Adrenal gland (tissue), 12 donors: ENCODE data around the gene SZT2. TPM values are rescaled to one million over a fixed set of nuclear protein-coding genes. Genes with fewer than 3 reads are reported as not detected.
A peak's percentile ranks its signal among the peaks of the same experiment; 100 is the strongest.

Experiments used
- DNase-seq, 7 donors: peaks; one replicate each; pipeline ENCODE4 v3.0.0-alpha.2; 2019 to 2020
- H3K27ac ChIP-seq, 5 donors: fragments of 200-600 bp; sonication (generic) in 4 of 5; 1 replicate in 3 of 5; 2 replicates in 2 of 5; pipeline versions ENCODE4 v1.5.1 to v1.8.0; 2016 to 2020; ENCODE audit warnings: mild to moderate bottlenecking in 1 of 5
- H3K27me3 ChIP-seq: fragments of 200-600 bp; 2 replicates; pipeline ENCODE4 v1.8.0; 2021
- H3K36me3 ChIP-seq, 2 donors: fragments of 200-600 bp; replicated peaks in 1 of 2; 1 replicate in 1 of 2; 2 replicates in 1 of 2; pipeline versions ENCODE4 v1.5.1 to v1.8.0; 2018 to 2022
- H3K4me1 ChIP-seq, 2 donors: fragments of 200-600 bp; replicated peaks in 1 of 2; 1 replicate in 1 of 2; 2 replicates in 1 of 2; pipeline versions ENCODE4 v1.5.1 to v1.8.0; 2018 to 2021
- H3K4me3 ChIP-seq, 4 donors: fragments of 200-600 bp; sonication (generic) in 3 of 4; one replicate each; pipeline ENCODE4 v1.5.1; 2016 to 2018
- H3K9me3 ChIP-seq, 3 donors: fragments of 200-600 bp; sonication (generic) in 1 of 3; replicated peaks in 1 of 3; 1 replicate in 2 of 3; 2 replicates in 1 of 3; pipeline versions ENCODE4 v1.5.1 to v1.8.0; 2016 to 2021
- POLR2A ChIP-seq, 2 donors: fragments of 450-650 bp; IDR thresholded peaks; one replicate each; pipeline ENCODE4 v1.6.1; 2017; ENCODE audit warnings: antibody characterized with exemption in 2 of 2, mild to moderate bottlenecking in 2 of 2, moderate library complexity in 1 of 2
- WGBS, 4 donors: extraction: QIAGEN DNeasy Blood & Tissue Kit in 2 of 4; methylation state at CpG; one replicate each; pipeline versions ENCODE4 v1.1.5 to v1.1.7; 2013 to 2017; 5-methylcytosine and 5-hydroxymethylcytosine counted together
- intact Hi-C, 2 donors: fragments of 100-400 bp; cut with DNase I; formaldehyde crosslinking; loops; one replicate each; pipeline versions ENCODE4 v1.14.1 to v1.15.0; 2022 to 2023
- polyA plus RNA-seq, 3 donors: library from polyadenylated mRNA; stranded (reverse); fragments of 200-250 nt in 2 of 3; fragments of 350-450 nt in 1 of 3; fragmentation: Illumina TruSeq in 1 of 3; extraction: RNeasy Lipid Tissue Mini Kit (QIAGEN cat#74804) in 1 of 3; gene quantifications; one replicate each; pipeline ENCODE4 v1.2.3, GENCODE V29; 2013 to 2014
- total RNA-seq, 9 donors: library from RNA; depleted of rRNA in 4 of 9; stranded (reverse); fragments of >200 nt in 4 of 9; fragments of 120-200 nt in 1 of 9; fragmentation: NEBNext Ultra II Directional in 1 of 9; extraction: Animal tissue kit (Norgen Biotek cat#: 25700) in 1 of 9; gene quantifications; one replicate each; pipeline versions ENCODE4 v1.1.0 to v1.2.4, GENCODE V29; 2013 to 2023
- TF ChIP-seq, protein P1 (sequence below), 6 experiments: fragments of 450-650 bp in 4 of 6; fragments of 200-600 bp in 2 of 6; sonication (generic) in 1 of 6; IDR thresholded peaks; 1 replicate in 5 of 6; 2 replicates in 1 of 6; pipeline versions ENCODE4 v1.5.1 to v1.8.0; 2016 to 2021; ENCODE audit warnings: antibody characterized with exemption in 6 of 6, mild to moderate bottlenecking in 2 of 6, moderate library complexity in 1 of 6
- donor health status: healthy with polysubstance abuse.
- donor health status: Bipolar disorder and iron deficiency.
- donor health status: DM: yes; HTN: yes; CAD: no.
- donor health status: DM: no; HTN: no; CAD: no.
- donor health status: DM: no; HTN: no; CAD: no.
- donor health status: DM: yes; HTN: yes; CAD: no.

SZT2 gene
- total and polyA plus RNA-seq, 12 donors: 12.2 to 106 (median 34.7) TPM

DNA sequence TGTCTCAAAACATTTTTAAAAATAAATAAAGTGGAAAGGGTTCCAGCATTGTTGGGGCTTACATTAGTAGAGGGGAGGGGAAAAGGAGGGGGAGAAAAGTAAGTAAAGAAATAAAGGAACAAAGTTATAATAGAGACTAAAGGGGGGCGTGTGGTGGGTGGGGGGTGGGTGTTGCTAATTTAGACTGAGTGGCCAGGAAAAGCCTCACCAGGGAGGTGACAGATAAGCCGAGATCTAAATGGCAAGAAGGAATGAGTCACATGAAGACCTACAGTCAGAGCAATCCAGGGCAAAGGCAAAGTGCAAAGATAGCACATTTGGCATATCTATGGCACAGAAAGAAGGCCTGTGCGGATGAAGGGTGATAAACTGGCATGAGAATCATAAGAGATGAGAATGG lies 44.6 kb upstream of the SZT2 start:
- intact Hi-C loops: no loop called here
- H3K36me3 ChIP-seq: no peaks in the 10 kb centered on the region

DNA sequence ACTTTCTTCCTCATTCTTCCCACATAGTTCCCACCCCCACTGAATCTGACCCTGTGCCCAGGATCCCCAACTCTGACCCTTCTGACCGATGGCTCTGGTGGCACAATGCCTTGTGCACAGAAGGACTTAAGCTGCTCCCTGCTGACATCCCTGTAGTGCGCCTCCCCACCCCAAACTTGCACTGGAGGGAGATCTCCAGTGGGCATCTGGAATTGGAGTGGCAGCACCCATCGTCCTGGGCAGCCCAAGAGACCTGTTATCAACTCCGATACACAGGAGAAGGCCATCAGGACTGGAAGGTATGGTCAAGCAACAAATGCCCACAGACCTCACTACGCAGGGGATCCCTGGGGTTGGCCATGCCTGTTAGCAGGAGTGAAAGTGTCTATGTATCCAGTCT lies 43.1 kb upstream of the SZT2 start:
- H3K27me3 ChIP-seq: no peaks in the 10 kb centered on the region
- no peak overlapping the region for H3K27ac ChIP-seq
- WGBS, 4 donors: 89 to 97% (median 93%) methylated on average over 5 of the region's 5 CpGs
- no peak overlapping the region for H3K4me3 ChIP-seq
- intact Hi-C loops: no loop called here
- TF ChIP-seq, protein P1, sequence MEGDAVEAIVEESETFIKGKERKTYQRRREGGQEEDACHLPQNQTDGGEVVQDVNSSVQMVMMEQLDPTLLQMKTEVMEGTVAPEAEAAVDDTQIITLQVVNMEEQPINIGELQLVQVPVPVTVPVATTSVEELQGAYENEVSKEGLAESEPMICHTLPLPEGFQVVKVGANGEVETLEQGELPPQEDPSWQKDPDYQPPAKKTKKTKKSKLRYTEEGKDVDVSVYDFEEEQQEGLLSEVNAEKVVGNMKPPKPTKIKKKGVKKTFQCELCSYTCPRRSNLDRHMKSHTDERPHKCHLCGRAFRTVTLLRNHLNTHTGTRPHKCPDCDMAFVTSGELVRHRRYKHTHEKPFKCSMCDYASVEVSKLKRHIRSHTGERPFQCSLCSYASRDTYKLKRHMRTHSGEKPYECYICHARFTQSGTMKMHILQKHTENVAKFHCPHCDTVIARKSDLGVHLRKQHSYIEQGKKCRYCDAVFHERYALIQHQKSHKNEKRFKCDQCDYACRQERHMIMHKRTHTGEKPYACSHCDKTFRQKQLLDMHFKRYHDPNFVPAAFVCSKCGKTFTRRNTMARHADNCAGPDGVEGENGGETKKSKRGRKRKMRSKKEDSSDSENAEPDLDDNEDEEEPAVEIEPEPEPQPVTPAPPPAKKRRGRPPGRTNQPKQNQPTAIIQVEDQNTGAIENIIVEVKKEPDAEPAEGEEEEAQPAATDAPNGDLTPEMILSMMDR (IDR thresholded peaks at IDR 0.05): no peak
- TF ChIP-seq POLR2A (IDR thresholded peaks at IDR 0.05): no peak
- H3K4me1 ChIP-seq: peaks cover 3 to 20% of the 10 kb centered on the region in 2 donors
- no peaks in the 10 kb centered on the region for H3K9me3 ChIP-seq
- DNase-seq: no peak
- H3K36me3 ChIP-seq: no peaks in the 10 kb centered on the region

More for the DNA sequence above, 44.6 kb upstream of the SZT2 start:
- WGBS, 4 donors: 31 to 52% (median 37%) methylated on average over 3 of the region's 3 CpGs
- TF ChIP-seq, protein P1 (IDR thresholded peaks at IDR 0.05): no peak
- TF ChIP-seq POLR2A (IDR thresholded peaks at IDR 0.05): no peak
- Histone ChIP-seq H3K4me3 (no peak overlapping the region), H3K9me3 (no peaks in the 10 kb centered on the region), H3K27me3 (no peaks in the 10 kb centered on the region), H3K27ac (peak overlapping the region in 2 of 5 donors; percentile 22 to 51), H3K4me1 (peaks cover 3 to 20% of the 10 kb centered on the region in 2 donors)
- peak in 4 of 7 donors; percentile 38 to 61 (median 43) for DNase-seq

DNA sequence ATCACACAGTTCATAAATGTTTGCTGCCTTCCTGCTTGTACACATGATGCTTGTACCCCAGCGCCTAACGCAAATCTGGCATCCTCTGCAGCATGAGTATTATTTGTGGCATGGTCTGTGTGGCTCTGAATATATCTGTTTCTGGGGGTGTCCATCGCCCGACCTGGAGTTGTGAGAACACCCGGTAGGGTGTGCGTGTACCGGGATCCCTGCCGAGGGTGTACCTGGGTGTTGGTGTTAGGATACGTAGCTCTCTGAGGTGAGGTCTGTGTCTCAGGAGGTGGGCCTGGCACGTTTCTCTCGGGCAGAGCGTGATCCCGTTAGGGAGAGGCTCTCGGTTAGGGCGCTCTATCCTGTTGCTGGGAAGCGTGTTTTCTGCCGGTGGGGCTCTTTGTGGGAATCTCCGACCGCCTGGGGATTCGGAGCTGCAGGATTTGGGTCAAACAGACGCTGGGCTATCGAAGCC lies 41.3 kb upstream of the SZT2 start:
- Histone ChIP-seq H3K27me3 (no peaks in the 10 kb centered on the region), H3K9me3 (no peaks in the 10 kb centered on the region), H3K27ac (peak overlapping the region in 4 of 5 donors; percentile 67 to 94 (median 90)), H3K4me3 (peak overlapping the region in 2 of 4 donors; percentile 51 to 63), H3K4me1 (peaks cover 3 to 20% of the 10 kb centered on the region in 2 donors), H3K36me3 (no peaks in the 10 kb centered on the region)
- DNase-seq: no peak
- TF ChIP-seq POLR2A (IDR thresholded peaks at IDR 0.05): no peak
- WGBS, 4 donors: 26 to 70% (median 33%) methylated on average over 7 to 22 of the region's 22 CpGs
- intact Hi-C loops: no loop called here

DNA sequence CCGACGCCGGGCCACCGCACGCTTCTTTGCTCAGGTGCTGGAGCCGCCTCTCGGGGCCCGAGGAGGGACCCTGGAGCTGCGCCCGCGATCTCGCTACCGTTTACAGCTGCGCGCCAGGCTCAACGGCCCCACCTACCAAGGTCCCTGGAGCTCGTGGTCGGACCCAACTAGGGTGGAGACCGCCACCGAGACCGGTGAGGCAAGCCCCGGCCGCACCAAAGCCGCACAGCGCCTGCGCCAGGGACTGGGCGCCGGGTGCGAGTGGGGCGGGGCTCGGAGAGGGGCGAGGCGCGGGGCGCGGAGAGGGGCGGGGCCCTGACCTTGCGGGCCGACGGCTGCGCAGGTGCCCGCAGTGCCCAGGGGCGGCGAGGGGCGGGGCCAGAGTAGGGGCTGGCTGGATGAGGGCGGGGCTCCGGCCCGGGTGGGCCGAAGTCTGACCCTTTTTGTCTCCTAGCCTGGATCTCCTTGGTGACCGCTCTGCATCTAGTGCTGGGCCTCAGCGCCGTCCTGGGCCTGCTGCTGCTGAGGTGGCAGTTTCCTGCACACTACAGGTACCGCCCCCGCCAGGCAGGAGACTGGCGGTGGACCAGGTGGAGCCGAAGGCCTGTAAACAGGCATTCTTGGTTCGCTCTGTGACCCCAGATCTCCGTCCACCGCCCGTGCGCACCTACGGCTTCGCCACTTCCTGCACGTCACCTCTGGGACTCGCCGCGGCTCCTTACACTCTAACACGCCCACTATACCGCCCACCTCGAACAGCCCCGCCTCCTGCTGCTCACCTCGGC lies 40.7 kb upstream of the SZT2 start:
- peaks cover 3 to 20% of the 10 kb centered on the region in 2 donors for H3K4me1 ChIP-seq
- WGBS, 4 donors: 7 to 19% (median 13%) methylated on average over 12 to 72 of the region's 72 CpGs
- H3K27ac ChIP-seq: peak overlapping the region; percentile 67 to 94 (median 88)
- intact Hi-C loops: no loop called here
- peak overlapping the region; percentile 23 to 63 (median 46) for H3K4me3 ChIP-seq
- H3K27me3 ChIP-seq: no peaks in the 10 kb centered on the region
- no peaks in the 10 kb centered on the region for H3K9me3 ChIP-seq
- no peaks in the 10 kb centered on the region for H3K36me3 ChIP-seq
- TF ChIP-seq, protein P1 (IDR thresholded peaks at IDR 0.05): peak in 1 of 6 experiments; percentile 18
- TF ChIP-seq POLR2A (IDR thresholded peaks at IDR 0.05): peak; percentile 65 to 71
- peak; percentile 87 to 96 (median 92) for DNase-seq
